OCI-M2 (cell line): ENCODE results near the gene GAL3ST2.
"Not testable (repeated sequence)": the region's sequence is repeated elsewhere in the genome, so short reads cannot be mapped to it uniquely, and the experiment has no call there.

Source experiments
- DNase-seq: peaks from one replicate; lab custom pipeline; 2025; ENCODE audit not compliant: unreplicated experiment; lab: John Stamatoyannopoulos, UW

The GAL3ST2 gene

GRCh38 chr2:241791385-241791784 is 14.8 kb downstream of the GAL3ST2 start:
- not testable (repeated sequence) for DNase-seq

GRCh38 chr2:241793385-241793784 is 16.8 kb downstream of the GAL3ST2 start:
- DNase-seq, result no peak

DNA sequence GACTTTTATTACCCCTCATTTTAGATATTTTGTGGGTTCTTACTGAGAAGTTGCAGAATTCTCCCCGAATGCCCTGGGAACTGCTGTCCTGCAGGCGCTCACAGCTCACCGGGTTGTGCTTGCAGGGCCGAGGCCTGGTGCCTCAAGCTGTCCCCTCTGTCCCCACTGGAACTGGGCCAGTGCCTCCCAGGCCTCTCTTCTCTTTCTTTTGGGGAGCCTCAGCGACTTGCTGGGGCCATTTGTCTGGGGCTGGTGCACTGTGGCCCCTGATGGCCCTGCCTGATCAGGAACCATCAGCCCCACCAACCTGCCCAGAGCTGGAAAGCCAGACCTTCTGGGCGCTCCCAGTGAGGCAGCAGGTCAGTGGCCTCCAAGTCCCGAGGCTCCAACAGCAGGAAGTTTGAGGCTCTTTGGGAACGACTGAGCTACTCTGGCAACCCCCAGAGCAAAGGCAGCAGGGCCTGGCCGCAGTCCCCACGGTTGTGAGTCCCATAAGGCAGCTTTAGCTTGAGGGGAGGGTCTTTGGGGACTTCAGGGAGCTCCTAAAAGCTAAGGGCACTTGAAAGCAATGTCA is 17.7 kb downstream of the GAL3ST2 start:
- no peak for DNase-seq

GRCh38 chr2:241795021-241795999 is 18.7 kb downstream of the GAL3ST2 start:
- DNase-seq, result no peak

- DNase-seq, result no peak
Observed at GRCh38 chr2:241796209-241796608, 19.6 kb downstream of the GAL3ST2 start.

- no peak for DNase-seq
Observed at GRCh38 chr2:241796610-241797138, 20.1 kb downstream of the GAL3ST2 start.

- no peak for DNase-seq
Observed at GRCh38 chr2:241797441-241798080, 20.9 kb downstream of the GAL3ST2 start.

DNA sequence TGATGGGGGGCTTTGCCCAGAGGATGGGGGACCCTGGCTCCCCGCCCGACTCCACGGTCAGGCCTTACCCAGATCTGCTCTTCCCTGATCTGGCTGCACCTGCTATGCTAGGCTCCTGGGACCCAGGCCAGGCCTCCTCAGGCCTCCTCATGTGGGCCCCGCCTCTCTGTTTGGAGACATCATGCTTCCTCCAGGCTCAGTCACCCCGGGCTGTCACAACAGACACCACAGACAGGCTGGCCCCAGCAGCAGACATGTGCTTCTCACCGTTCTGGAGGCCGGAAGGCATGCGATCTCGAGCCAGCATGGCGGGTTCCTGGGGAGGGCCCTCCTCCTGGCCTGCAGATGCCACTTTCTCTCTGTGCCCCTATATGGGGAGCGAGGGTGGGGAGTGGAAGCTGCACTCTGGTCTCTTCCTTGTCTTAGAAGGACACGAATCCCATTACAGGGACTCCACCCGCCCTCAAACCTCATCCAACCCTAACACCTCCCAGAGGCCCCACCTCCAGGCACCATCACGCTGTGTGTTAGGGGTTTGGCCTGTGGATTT is 21.5 kb downstream of the GAL3ST2 start:
- no peak for DNase-seq

- no peak for DNase-seq
Observed at GRCh38 chr2:241798631-241799521, 22.3 kb downstream of the GAL3ST2 start.

DNA sequence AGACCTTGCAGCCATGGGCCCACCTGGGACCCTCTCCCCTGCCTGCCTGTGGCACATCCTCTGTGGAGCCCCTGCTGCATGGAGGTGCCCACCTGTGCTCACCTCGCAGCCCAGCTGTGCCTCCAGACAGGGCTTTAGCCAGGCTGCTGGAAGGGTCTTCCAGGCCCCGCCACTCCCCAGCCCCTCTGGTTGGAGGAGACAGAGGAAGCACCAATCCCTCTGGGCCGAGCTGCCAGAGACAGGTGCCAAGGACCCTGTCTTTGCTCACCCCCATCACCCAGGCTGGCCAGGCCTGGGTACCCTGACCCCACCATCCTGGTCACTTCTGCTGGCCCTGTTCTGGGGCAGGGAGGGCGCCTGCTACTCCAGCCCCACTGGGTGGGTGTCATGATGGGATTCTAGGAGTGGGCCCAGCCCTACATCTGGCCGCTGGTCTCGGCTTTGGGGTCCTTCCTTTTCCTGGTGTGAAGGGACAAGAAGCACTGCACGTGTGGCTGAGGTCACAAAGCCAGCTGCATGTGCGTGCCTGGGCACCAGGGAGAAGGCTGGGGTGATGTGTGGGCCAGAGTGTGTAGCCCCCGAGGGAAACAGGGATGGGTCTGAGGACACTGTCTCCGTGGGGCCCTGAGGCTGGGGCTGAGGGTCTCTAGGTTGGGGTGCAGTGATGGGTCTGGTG is 23.0 kb downstream of the GAL3ST2 start:
- DNase-seq, result no peak

- DNase-seq, result not testable (repeated sequence)
Observed at GRCh38 chr2:241800198-241800903, 23.7 kb downstream of the GAL3ST2 start.

DNA sequence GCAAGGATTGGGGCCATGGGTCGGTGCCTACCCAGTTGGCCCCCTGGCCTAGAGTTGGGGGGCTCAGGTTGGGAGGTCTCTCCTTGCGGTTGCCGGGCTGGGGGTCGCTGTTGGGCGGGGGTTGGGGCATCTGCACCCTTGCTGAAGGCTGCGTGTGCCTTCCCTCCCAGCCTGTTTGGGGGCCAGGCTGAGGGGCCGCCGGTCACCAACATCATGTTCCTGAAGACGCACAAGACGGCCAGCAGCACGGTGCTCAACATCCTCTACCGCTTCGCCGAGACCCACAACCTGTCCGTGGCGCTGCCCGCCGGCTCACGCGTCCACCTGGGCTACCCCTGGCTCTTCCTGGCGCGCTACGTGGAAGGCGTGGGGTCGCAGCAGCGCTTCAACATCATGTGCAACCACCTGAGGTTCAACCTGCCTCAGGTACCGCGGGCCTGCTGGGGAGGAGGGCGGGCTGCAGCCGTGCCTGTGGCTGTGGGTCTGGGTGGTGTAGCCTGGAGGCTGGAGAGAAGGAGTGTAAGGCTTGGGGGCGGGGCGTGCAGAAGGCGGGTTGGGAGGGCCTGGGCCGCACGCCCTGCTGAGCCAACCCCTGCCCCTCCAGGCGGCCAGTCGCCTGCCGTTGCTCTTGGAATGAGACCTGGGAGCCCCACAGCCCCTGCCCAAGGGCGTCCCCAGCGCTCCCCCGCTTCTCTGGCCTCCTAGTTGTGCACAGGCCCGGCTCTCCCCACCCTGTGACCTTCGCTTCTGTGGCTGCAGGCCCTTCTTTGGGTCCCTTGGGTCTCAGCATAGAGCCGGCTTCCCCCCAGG is 25.2 kb downstream of the GAL3ST2 start:
- no peak for DNase-seq

DNA sequence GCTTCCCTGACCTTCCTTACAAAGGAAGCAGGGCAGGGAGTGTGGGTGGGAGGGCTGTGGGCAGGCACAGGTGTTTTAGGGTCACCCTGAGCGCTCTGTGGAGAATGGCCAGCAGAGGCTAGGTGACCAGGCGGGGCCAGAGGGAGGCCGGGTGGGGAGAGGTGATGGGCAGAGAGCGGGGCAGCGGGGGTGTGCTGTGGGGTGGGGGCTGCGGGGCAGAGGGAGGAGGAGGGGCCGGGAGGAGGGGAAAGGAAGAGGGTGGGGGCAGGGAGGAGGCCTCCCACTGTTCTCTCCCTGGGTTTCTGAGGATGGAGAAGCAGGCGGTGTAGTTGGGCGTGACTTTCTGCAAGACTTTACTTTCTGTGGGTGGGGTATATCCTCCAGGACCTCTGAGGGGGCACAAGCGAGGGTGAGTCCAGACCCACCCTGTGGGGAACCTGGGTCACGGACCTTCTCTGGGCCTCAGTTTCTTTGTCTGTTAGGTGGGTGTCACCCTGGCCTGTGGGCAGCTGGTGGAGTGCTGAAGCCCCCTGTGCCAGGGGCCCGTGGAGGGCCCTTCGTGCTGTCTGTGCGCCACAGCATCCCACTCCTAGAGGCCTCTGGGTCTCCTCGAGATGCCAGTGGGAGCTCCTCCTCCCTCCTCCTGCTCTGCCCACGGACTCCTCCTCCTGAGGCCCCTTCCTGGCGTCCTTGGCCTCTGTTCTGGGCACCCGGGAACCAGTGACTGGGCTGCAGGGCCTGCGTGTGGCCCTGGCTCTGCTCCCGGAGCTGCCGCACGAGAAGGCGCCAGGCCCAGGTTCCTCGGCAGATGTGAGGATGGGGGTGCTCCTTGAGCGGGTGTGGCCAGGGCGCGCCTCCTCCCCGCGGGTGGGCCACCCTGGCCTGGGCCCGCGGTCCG is 26.0 kb downstream of the GAL3ST2 start:
- no peak for DNase-seq

GRCh38 chr2:241803387-241804325 is 27.0 kb downstream of the GAL3ST2 start:
- no peak for DNase-seq

DNA sequence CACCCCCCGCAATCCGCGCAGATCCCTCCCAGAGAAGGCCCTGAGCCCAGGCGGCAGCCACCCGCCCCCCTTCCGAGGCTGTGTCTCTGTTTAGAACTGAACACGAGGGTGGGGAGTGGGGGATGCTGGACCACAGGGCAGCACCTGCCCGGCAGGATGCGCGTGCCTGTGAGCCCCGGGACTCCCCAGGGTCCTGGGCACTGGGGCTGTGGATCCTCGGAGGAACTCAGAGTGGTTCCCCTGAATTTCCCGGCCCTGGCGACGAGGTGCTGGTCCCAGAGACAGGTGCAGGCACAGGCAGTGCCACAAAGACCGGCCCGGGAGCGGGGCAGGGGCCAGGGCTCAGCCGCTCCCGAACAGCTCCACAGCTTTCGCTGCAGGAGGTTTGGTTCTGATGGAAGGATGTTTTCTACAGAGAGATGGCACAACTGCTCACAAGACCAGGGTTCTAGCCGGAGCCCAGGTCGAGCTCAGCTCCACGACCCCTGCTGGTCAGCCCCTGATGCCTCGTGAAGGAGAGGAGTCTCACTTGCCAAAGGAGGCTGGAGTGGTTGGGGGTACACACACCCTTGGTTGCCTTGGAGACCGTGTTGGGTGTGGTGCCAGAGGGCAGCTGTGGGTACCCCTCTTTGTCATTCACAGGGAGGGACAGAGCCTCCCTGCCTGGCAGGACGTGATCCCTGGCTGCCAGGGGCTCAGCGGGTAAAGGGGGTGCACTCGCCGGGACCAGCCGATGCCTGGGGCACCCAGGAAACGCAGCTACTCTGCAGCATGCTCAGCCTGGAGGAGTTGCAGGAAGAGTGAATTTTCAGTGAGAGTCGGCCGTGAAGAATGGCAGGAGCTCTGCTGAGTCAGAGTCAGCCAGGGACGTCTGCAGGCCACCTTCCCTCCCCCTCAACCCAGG is 28.0 kb downstream of the GAL3ST2 start:
- DNase-seq, result no peak
